GM15510 (cell line): ENCODE data around the gene CDY2A.
"Not testable (repeated sequence)": the region's sequence is repeated elsewhere in the genome, so short reads cannot be mapped to it uniquely, and the experiment has no call there.

Source experiments
- POLR2A ChIP-seq: IDR thresholded peaks from 3 replicates; pipeline ENCODE4 v1.6.1; 2011; ENCODE audit warnings: borderline replicate concordance; ENCODE audit not compliant: insufficient read length; ENCODE audit errors: extremely low read depth

Gene CDY2A

DNA sequence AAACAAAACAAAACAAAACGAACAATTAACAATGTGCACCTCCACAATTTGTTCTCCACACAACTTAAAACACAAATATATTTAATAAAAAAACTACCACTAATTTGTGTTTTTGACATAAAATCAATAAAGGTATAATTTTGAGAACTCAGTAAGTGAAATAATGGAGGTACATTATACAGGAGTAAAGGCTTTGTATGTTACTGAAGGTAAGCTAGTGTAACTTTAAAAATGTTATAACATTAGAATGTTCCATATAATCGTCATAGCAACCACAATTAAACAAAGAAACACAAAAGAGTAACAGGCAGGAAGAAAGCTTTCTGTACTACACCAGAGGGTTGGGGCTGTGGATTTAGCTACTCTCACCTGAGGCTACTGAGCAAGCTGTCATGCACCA is at the start of gene CDY2A:
CDY2A (plus strand) TSS at position 301 of the 400 bp plus-strand sequence. CDS start 328 bp downstream, outside the sequence.
- not testable (repeated sequence) for TF ChIP-seq POLR2A
